T-helper 17 cell (primary cell): ENCODE results near the gene GYG2. TPM values are rescaled to one million over a fixed set of nuclear protein-coding genes. Genes with fewer than 3 reads are reported as not detected.
"Not testable (repeated sequence)": the region's sequence is repeated elsewhere in the genome, so short reads cannot be mapped to it uniquely, and the experiment has no call there.

Experiments
- ATAC-seq: fragments of 150-1000 bp; cut with Tn5 transposase; 2 replicates; pipeline ENCODE4 v1.10.0; 2021; ENCODE audit warnings: mild to moderate bottlenecking, moderate library complexity
- DNase-seq, 3 donors: peaks; one replicate each; pipeline versions ENCODE4 v3.0.0 to v3.0.0-alpha.2; 2020 to 2021
- H3K9me3 ChIP-seq: one replicate; pipeline ENCODE4 v1.7.0; 2013; ENCODE audit warnings: low read length, mild to moderate bottlenecking; ENCODE audit not compliant: control insufficient read depth, poor library complexity, severe bottlenecking
- H3K27ac Mint-ChIP-seq: one replicate; pipeline ENCODE4 v1.8.0; 2022; ENCODE audit warnings: mild to moderate bottlenecking, moderate library complexity, mixed read lengths
- H3K27me3 Mint-ChIP-seq: one replicate; pipeline ENCODE4 v1.8.0; 2022; ENCODE audit warnings: mixed read lengths
- H3K36me3 Mint-ChIP-seq: one replicate; pipeline ENCODE4 v1.8.0; 2022; ENCODE audit warnings: low read depth, mixed read lengths
- H3K4me1 Mint-ChIP-seq: one replicate; pipeline ENCODE4 v1.8.0; 2022; ENCODE audit warnings: mild to moderate bottlenecking, mixed read lengths
- H3K4me3 Mint-ChIP-seq: one replicate; pipeline ENCODE4 v1.8.0; 2022; ENCODE audit warnings: mild to moderate bottlenecking, moderate library complexity, mixed read lengths
- total RNA-seq, 4 donors: library from RNA in 2 of 4; stranded (reverse) in 2 of 4; gene quantifications; one replicate each; pipeline ENCODE4 v1.2.3 and lab custom pipeline; 2022 to 2026

Gene GYG2
- total RNA-seq, 2 donors from 2014 or later: not detected

GRCh38 chrX:2889045-2889605 lies 60.4 kb downstream of the GYG2 start:
- H3K4me3 Mint-ChIP-seq: peak overlapping the region; percentile 86
- peaks cover 4% of the 10 kb centered on the region for H3K27me3 Mint-ChIP-seq
- H3K9me3 ChIP-seq: no peaks in the 10 kb centered on the region
- DNase-seq (no peak), ATAC-seq (no peak)
- peak overlapping the region; percentile 34 for H3K27ac Mint-ChIP-seq
- H3K36me3 Mint-ChIP-seq: no peaks in the 10 kb centered on the region
- peaks cover 2% of the 10 kb centered on the region for H3K4me1 Mint-ChIP-seq

DNA sequence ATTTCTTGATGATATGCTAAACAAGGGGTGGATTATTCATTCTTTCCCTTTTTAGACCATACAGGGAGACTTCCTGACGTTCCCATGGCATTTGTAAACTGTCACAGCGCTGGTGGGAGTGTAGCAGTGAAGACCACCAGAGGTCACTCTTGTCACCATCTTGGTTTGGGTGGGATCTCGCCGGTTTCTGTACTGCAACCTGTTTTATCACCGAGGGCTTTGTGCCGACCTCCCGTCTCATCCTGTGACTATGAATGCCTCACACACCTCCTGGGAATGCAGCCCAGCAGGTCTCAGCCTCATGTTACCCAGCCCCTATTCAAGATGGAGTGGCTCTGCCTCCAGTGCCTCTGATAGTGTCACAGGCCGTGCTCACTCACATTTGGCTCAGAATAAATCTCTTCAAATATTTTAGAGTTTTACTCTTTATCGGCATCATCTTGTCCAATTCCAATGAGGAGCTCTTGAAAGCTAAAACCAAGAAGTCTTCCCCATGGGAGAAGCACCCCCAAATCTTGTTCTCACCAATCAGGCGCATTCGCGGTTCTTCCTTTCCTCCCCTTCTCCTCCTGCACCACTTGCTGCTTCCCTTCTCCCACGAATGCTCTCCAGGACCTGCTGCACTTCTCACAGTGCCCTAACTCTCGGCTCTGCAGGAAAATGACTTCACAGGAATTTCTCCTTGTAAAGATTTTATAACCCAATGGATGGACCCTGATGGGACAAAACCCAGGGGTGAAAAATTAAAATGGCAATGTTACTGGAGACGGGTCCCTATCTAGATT lies 61.2 kb downstream of the GYG2 start:
- H3K9me3 ChIP-seq, ATAC-seq, H3K4me1 Mint-ChIP-seq, DNase-seq, H3K27me3 Mint-ChIP-seq, H3K36me3 Mint-ChIP-seq: not testable (repeated sequence)
- Mint-ChIP-seq H3K4me3 (peak overlapping the region; percentile 86), H3K27ac (peak overlapping the region; percentile 34)

GRCh38 chrX:2890536-2891460 lies 62.1 kb downstream of the GYG2 start:
- H3K4me3 Mint-ChIP-seq, H3K27ac Mint-ChIP-seq, H3K27me3 Mint-ChIP-seq, DNase-seq, H3K4me1 Mint-ChIP-seq, H3K36me3 Mint-ChIP-seq, H3K9me3 ChIP-seq, ATAC-seq: not testable (repeated sequence)

DNA sequence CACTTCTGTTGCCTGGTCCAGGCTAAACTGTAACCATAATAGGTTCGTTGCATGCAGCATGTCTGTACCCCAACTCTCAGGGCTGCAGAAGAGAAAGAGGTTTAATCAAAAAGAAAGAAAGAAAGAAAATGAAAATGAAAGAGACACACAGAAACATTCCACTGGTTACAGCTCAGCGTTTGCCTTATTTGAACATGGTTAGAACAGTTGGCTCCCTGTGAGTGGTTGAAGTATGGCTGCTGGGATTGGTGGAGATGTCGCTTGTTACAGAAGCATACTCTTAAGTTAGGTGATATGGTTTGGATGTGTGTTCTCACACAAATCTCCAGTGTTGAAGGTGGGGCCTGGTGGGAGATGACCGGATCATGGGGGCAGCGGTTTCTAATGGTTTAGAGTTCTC lies 64.1 kb downstream of the GYG2 start:
- DNase-seq (no peak), ATAC-seq (no peak)
- H3K4me1 Mint-ChIP-seq: peaks cover 2% of the 10 kb centered on the region
- no peaks in the 10 kb centered on the region for H3K36me3 Mint-ChIP-seq
- H3K27me3 Mint-ChIP-seq: peaks cover 4% of the 10 kb centered on the region
- no peak overlapping the region for H3K27ac Mint-ChIP-seq
- no peaks in the 10 kb centered on the region for H3K9me3 ChIP-seq
- no peak overlapping the region for H3K4me3 Mint-ChIP-seq

- H3K27ac Mint-ChIP-seq: no peak overlapping the region
- no peaks in the 10 kb centered on the region for H3K27me3 Mint-ChIP-seq
- H3K9me3 ChIP-seq: no peaks in the 10 kb centered on the region
- H3K4me3 Mint-ChIP-seq: no peak overlapping the region
- DNase-seq (no peak), ATAC-seq (no peak)
- no peaks in the 10 kb centered on the region for H3K36me3 Mint-ChIP-seq
- no peaks in the 10 kb centered on the region for H3K4me1 Mint-ChIP-seq
These were observed 66.2 kb downstream of the GYG2 start for GRCh38 chrX:2894885-2895292.

DNA sequence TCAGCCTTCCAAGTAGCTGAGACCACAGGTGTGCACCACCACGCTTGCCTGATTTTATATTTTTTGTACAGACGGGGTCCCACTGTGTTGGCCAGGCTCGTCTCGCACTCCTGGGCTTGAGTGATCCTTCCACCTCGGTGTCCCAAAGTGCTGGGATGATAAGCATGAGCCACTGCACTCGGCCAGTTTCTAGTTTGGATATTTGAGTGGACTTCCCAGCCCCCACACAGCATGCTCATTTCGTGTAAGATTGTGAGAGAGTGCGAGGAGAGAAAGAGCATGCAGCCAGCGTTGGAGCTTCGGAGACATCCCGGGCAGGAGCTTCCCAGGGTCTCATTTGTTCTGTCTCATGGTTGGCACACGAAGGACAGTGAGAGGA lies 68.6 kb downstream of the GYG2 start:
- DNase-seq (no peak), ATAC-seq (no peak)
- Mint-ChIP-seq H3K4me1 (no peaks in the 10 kb centered on the region), H3K36me3 (no peaks in the 10 kb centered on the region), H3K27me3 (no peaks in the 10 kb centered on the region), H3K27ac (no peak overlapping the region), H3K4me3 (no peak overlapping the region)
- H3K9me3 ChIP-seq: no peaks in the 10 kb centered on the region

DNA sequence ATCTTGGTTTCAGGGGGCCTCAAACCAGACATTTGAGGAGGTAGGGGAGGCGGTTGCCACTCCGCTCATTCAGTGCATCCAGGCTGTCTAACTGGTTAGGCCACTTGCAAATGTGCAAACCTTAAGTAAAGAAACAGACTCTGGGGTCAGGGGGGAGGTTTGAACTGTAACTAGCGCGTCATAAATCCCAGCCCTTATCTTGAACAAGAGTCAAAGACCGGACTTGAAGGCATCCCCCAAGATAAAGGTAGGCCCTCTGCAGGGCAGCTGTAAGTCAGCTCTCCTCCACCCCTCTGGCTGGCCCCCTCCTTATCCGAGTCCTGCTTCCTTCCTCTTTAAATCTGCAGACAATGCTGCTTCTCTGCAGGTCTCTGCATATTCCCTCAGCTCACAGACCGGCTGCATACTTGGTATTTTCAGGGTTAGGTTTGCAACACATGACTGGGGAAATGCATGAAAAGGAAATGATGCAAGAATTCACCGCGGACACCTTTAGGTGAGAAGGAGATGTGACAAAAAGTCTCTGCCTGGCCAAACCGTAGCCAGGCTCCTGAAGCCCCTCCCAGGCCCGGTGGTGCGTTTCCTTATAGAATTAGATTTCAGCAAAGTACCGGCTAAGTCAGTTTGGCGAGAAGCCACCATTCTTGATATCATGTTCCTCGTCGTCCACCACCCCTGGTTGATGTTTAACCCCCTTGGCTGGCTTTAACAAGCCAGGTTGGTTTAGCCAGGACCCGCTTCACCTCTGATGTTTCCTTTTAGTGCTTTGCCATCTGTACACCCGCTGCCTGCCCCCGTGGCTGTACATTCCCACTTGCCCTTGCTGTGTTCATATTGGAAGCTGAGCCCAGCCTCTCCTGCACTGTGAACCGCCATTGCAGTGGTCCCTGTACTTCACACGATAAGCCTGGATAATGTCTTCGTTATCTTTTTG lies 69.2 kb downstream of the GYG2 start:
- H3K36me3 Mint-ChIP-seq, H3K27ac Mint-ChIP-seq, H3K4me1 Mint-ChIP-seq, DNase-seq, H3K27me3 Mint-ChIP-seq, H3K9me3 ChIP-seq, ATAC-seq: not testable (repeated sequence)
- H3K4me3 Mint-ChIP-seq: peak overlapping the region; percentile 1

- ATAC-seq (no peak), DNase-seq (no peak)
- no peaks in the 10 kb centered on the region for H3K36me3 Mint-ChIP-seq
- H3K27ac Mint-ChIP-seq: no peak overlapping the region
- no peaks in the 10 kb centered on the region for H3K4me1 Mint-ChIP-seq
- no peaks in the 10 kb centered on the region for H3K27me3 Mint-ChIP-seq
- H3K4me3 Mint-ChIP-seq: no peak overlapping the region
- H3K9me3 ChIP-seq: no peaks in the 10 kb centered on the region
These were observed 70.2 kb downstream of the GYG2 start for GRCh38 chrX:2898846-2899512.

DNA sequence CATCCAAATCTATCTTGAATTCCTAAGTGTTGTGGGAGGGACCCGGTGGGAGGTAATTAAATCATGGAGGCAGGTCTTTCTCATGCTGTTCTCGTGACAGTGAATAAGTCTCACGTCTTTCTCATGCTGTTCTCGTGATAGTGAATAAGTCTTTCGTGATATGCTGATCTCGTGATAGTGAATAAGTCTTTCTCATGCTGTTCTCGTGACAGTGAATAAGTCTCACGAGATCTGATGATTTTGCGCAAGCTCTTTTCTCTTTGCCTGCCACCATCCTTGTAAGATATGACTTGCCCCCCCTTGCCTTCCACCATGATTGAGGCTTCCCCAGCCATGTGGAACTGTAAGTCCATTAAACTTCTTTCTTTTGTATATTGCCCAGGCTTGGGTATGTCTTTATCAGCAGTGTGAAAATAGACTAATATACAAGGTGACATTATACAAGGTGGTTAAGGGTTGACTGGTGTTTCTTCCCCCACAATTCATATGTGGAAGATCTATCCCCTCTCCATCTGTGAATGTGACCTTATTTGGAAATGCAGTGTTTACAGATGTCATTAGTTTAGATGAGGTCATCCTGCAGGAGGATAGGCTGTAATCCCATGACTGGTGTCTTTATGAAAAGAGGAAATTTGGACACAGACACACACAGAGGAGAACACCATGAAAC lies 72.8 kb downstream of the GYG2 start:
- ATAC-seq (no peak), DNase-seq (no peak)
- Mint-ChIP-seq H3K36me3 (peaks cover 1% of the 10 kb centered on the region), H3K27me3 (no peaks in the 10 kb centered on the region), H3K4me3 (no peak overlapping the region), H3K4me1 (no peaks in the 10 kb centered on the region), H3K27ac (no peak overlapping the region)
- no peaks in the 10 kb centered on the region for H3K9me3 ChIP-seq

DNA sequence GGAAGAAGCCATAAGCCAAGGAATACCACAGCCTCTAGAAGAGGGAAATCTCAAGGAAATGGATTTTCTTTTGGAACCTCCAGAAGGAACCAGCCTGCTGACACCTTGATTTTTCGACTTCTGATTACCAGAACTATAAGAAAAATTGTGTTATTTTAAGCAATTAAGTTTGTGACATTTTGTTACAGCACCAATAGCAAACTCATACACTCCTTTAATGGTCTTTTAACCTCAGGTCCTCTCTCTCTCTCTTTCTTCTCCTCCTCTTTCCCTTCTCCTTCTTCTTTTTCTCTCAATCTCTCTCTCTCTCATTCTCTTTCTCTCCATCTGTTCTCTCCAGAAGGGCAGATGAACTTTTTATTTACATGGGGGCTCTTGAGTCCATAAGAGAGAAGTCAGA lies 74.1 kb downstream of the GYG2 start:
- no peak overlapping the region for H3K4me3 Mint-ChIP-seq
- ATAC-seq: no peak
- no peaks in the 10 kb centered on the region for H3K9me3 ChIP-seq
- H3K36me3 Mint-ChIP-seq: peaks cover 2% of the 10 kb centered on the region
- no peaks in the 10 kb centered on the region for H3K4me1 Mint-ChIP-seq
- H3K27ac Mint-ChIP-seq: no peak overlapping the region
- no peaks in the 10 kb centered on the region for H3K27me3 Mint-ChIP-seq
- no peak for DNase-seq

GRCh38 chrX:2903366-2903765 lies 74.6 kb downstream of the GYG2 start:
- ATAC-seq (no peak), DNase-seq (no peak)
- Mint-ChIP-seq H3K27me3 (no peaks in the 10 kb centered on the region), H3K4me1 (no peaks in the 10 kb centered on the region), H3K27ac (no peak overlapping the region), H3K4me3 (no peak overlapping the region), H3K36me3 (peaks cover 2% of the 10 kb centered on the region)
- H3K9me3 ChIP-seq: no peaks in the 10 kb centered on the region

- no peak for ATAC-seq
- no peaks in the 10 kb centered on the region for H3K9me3 ChIP-seq
- H3K27ac Mint-ChIP-seq: no peak overlapping the region
- H3K4me1 Mint-ChIP-seq: no peaks in the 10 kb centered on the region
- no peaks in the 10 kb centered on the region for H3K27me3 Mint-ChIP-seq
- H3K36me3 Mint-ChIP-seq: peaks cover 2% of the 10 kb centered on the region
- DNase-seq: no peak
- H3K4me3 Mint-ChIP-seq: no peak overlapping the region
These were observed 78.6 kb downstream of the GYG2 start for GRCh38 chrX:2907295-2907694.
